Measurements from ENCODE around the gene POLA2. TPM values are rescaled to one million over a fixed set of nuclear protein-coding genes. Genes with fewer than 3 reads are reported as not detected.
"Not testable (repeated sequence)": the region's sequence is repeated elsewhere in the genome, so short reads cannot be mapped to it uniquely, and the experiment has no call there.

Gene POLA2
- total RNA-seq, 2 donors from 2014 or later: 66.8 to 69.9 TPM

DNA sequence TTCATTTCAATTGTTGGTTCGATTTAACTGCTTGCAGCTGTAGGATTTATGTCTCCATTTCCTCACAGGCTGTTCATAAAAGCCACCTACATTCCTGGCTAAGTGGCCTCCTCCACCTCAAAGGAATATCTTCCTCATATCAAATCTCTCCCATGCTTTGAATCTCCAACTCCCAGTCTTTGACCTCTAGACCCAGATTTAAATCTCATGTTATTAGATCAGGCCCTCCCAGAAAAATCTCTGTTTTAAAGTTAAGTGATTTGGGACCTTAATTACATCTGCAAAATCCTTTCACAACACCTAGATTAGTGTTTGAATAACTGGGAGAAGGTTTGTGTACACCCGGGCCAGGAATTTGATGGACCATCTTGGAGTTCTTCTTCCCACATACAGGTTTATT is 33.9 kb upstream of the POLA2 start:
- ATAC-seq (no peak), DNase-seq (ENCODE audit: low spot score in 2 of 2) (no peak)
- no peaks in the 10 kb centered on the region for H3K9me3 Mint-ChIP-seq
- no peaks in the 10 kb centered on the region for H3K36me3 Mint-ChIP-seq
- H3K27ac Mint-ChIP-seq: no peak overlapping the region

DNA sequence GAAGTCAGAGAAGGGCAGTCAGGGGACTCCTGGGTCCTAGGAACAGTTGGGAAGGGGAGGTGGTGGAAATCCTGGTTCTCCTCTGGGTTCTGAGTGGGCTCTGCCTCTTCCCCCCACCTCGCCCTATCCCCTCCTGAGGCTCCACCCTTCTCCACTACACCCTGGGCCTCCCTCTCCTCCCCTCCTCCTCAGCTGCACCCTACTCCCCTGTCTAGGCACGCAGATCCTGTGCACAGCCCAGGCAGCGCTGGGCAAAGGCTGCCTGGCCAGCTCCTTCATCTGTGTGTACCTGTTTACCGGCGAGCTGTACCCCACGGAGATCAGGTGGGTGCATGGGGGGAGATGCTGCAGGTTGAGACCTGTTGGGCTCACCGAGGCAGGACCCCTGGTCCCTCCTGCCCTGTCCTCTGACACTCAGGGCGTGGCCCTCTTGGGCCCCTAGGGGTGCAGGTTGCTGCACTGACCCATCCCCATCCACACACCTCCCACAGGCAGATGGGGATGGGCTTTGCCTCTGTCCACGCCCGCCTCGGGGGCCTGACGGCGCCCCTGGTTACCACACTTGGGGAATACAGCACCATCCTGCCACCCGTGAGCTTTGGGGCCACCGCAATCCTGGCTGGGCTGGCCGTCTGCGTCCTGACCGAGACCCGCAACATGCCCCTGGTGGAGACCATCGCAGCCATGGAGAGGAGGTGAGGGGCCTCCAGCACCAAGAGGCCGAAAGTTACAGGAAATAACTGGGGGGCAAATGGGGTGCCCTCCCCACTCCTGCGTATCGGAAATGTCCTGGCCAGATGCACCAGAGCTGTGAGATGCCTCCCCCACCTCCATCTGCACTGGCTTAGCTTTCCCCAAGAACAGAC is 25.3 kb upstream of the POLA2 start:
- DNase-seq (ENCODE audit: low spot score in 2 of 2) (no peak), ATAC-seq (no peak)
- no peaks in the 10 kb centered on the region for H3K9me3 Mint-ChIP-seq

DNA sequence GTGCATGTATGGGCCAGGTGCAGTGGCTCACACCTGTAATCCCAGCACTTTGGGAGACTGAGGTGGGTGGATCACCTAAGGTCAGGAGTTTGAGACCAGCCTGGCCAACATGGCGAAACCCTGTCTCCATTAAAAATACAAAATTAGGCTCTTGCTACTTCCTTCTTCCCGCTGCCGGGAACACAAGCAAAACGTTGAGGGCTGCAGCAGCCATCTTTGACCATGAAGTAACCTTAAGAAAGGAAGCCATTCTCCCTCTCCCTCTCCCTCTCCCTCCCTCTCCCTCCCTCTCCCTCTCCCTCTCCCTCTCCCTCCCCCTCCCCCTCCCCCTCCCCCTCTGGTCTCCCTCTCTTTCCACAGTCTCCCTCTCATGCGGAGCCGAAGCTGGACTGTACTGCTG is 23.5 kb upstream of the POLA2 start:
- not testable (repeated sequence) for ATAC-seq, H3K27ac Mint-ChIP-seq

More for the DNA sequence above, 25.3 kb upstream of the POLA2 start:
- H3K27ac Mint-ChIP-seq: no peak overlapping the region
- no peaks in the 10 kb centered on the region for H3K36me3 Mint-ChIP-seq

DNA sequence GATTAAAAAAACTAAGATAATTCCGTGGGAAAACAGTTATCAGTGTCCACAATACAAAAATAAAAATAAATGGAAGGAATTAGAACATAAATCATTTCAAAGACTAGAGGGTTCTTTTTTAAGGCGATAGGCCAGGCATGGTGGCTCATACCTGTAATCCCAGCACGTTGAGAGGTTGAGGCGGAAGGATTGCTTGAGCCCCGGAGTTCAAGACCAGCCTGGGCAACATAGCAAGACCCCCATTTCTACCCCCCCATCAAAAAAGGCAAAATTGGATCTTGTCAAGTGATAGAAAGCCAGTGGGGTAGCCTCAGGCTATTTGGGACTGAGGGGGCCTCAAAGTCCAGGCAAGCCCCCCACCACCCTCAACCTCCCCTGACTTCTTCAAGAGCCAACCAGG is 20.6 kb upstream of the POLA2 start:
- Mint-ChIP-seq H3K9me3 (peaks cover 0 to 12% of the 10 kb centered on the region in 2 donors), H3K36me3 (peaks cover 0 to 13% of the 10 kb centered on the region in 2 donors), H3K27ac (no peak overlapping the region)
- DNase-seq (ENCODE audit: low spot score in 2 of 2) (no peak), ATAC-seq (no peak)

More for the DNA sequence above, 23.5 kb upstream of the POLA2 start:
- H3K36me3 Mint-ChIP-seq: peaks cover 0 to 13% of the 10 kb centered on the region in 2 donors
- peaks cover 0 to 12% of the 10 kb centered on the region in 2 donors for H3K9me3 Mint-ChIP-seq
- not testable (repeated sequence) for DNase-seq (ENCODE audit: low spot score in 2 of 2)

DNA sequence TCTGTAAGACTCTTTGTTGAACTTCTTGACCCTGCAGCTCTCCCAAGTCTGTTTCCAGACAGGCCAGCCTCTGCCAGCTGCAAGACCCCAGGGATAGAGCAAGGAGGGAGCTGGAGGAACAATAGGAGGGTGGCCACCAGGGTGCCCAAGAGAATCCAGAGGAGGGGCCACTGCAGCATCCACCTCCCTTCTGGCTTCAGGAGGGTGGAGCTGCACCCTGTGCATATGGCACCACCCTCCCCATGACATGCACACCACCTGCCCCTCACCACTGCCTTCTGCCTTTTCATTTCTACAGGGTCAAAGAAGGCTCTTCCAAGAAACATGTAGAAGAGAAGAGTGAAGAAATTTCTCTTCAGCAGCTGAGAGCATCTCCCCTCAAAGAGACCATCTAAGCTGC is 20.1 kb upstream of the POLA2 start:
- DNase-seq (ENCODE audit: low spot score in 2 of 2) (no peak), ATAC-seq (no peak)
- peaks cover 0 to 12% of the 10 kb centered on the region in 2 donors for H3K9me3 Mint-ChIP-seq
- no peak overlapping the region for H3K27ac Mint-ChIP-seq
- peaks cover 0 to 13% of the 10 kb centered on the region in 2 donors for H3K36me3 Mint-ChIP-seq

DNA sequence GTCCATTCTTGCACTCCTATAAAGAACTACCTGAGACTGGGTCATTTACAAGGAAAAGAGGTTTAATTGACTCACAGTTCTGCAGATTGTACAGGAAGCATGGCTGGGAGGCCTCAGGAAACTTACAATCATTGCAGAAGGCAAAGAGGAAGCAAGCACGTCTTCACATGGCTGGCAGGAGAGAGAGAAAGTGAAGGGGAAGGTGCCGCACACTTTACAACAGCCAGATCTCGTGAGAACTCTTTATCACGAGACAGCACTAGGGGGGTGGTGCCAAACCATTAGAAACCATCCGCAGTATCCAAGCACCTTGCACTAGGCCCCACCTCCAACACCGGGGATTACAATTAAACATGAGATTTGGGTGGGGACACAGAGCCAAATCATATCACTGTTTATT is 19.4 kb upstream of the POLA2 start:
- Mint-ChIP-seq H3K9me3 (peaks cover 0 to 12% of the 10 kb centered on the region in 2 donors), H3K36me3 (peaks cover 0 to 13% of the 10 kb centered on the region in 2 donors), H3K27ac (no peak overlapping the region)
- ATAC-seq: no peak
- DNase-seq (ENCODE audit: low spot score in 2 of 2): no peak

DNA sequence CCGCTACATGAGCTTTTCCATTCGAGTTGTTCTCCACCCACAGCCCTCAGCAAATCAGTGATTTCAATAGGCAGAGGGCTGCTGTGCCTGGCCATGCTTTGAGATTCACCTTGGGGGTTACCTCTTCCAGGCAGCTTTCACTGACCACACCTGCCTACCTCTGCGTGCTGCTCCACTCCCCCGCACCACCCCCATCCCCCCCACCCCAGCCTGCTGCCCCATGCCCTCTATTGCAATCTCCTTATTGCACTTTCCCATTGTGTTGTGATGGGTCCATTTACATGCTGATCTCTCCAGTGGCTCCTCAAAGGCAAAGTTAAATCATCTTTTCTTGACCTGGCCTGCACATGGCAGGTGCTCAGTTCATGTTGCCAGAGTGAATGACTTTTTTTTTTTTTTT is 18.0 kb upstream of the POLA2 start:
- H3K9me3 Mint-ChIP-seq: peaks cover 0 to 12% of the 10 kb centered on the region in 2 donors
- H3K36me3 Mint-ChIP-seq: peaks cover 0 to 13% of the 10 kb centered on the region in 2 donors
- no peak overlapping the region for H3K27ac Mint-ChIP-seq
- DNase-seq (ENCODE audit: low spot score in 2 of 2): no peak
- ATAC-seq: no peak

DNA sequence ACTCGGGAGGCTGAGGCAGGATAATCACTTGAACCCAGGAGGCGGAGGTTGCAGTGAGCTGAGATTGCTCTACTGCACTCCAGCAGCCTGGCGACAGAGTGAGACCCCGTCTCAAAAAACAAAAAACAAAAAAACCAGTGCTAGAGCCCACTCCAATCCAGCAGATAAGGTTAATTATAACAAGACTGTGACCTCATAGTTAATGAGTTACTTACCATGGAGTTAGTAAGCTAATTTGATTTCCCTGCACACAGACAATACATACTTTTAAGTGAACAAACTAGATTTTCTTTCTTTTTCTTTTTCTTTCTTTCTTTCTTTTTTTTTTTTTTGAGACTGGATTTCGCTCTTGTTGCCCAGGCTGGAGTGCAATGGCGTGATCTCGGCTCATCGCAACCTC is 16.7 kb upstream of the POLA2 start:
- not testable (repeated sequence) for ATAC-seq; DNase-seq (ENCODE audit: low spot score in 2 of 2); H3K27ac Mint-ChIP-seq
- peaks cover 0 to 13% of the 10 kb centered on the region in 2 donors for H3K36me3 Mint-ChIP-seq
- peaks cover 0 to 12% of the 10 kb centered on the region in 2 donors for H3K9me3 Mint-ChIP-seq

DNA sequence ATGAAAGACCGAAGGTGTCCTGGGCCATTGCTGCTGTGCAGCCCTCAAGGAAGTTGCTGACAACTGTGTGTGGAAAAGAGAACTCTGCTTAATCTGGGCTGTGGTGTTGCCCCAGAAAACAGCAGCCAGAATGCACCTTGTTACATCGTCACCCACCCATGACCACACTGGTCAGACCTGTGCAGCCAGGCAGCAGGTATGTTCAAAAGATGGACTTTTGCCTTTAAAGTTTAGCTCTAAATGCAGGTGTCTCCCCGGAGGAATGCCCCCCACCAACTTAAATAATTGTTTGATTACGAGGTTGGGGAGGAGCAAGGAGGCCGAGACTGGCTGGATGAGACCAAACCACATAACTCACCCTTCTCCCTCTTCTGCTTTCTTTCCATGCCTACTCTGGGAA is 15.3 kb upstream of the POLA2 start:
- DNase-seq (ENCODE audit: low spot score in 2 of 2) (no peak), ATAC-seq (no peak)
- Mint-ChIP-seq H3K36me3 (peaks cover 0 to 13% of the 10 kb centered on the region in 2 donors), H3K27ac (no peak overlapping the region), H3K9me3 (peaks cover 0 to 12% of the 10 kb centered on the region in 2 donors)

DNA sequence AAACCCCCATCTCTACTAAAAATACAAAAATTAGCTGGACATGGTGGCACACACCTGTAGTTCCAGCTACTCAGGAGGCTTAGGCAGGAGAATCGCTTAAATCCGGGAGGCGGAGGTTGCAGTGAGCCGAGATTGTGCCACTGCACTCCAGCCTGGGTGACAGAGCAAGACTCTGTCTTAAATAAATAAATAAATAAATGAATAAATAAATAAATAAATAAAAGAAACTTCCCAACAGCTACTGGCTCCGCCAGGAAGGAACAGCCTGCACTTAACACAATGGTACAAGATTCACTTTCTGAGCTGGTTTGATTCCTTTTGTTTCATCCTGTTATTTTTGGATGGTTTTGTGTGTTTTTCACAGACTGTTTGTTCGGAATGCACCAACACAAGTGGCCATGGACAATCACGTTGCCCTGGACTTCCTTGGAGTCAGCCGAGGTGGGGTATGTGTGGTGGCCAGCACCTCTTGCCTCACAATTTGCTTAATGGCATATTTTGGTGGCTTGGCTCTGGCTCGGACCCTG is 13.5 kb upstream of the POLA2 start:
- not testable (repeated sequence) for H3K27ac Mint-ChIP-seq; ATAC-seq; H3K36me3 Mint-ChIP-seq; DNase-seq (ENCODE audit: low spot score in 2 of 2); H3K9me3 Mint-ChIP-seq

DNA sequence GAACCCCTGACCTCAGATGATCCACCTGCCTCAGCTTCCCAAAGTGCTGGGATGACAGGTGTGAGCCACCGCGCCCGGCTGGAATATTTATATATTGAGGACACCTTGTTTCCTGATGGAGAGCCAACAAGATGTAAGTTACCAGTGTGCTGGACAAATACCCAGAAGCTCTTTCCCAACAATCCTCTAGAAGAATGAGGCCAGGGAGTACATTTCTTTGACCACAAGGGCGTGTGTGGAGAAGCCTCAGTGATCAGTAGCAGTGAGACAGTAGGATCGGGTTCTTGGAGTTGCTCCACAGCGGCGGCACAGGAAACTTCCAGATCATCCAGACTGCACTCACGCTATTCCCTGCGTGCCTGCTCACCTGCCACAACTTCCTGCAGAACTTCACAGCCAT is 10.3 kb upstream of the POLA2 start:
- Mint-ChIP-seq H3K27ac (no peak overlapping the region), H3K36me3 (no peaks in the 10 kb centered on the region), H3K9me3 (no peaks in the 10 kb centered on the region)
- ATAC-seq (no peak), DNase-seq (ENCODE audit: low spot score in 2 of 2) (no peak)

DNA sequence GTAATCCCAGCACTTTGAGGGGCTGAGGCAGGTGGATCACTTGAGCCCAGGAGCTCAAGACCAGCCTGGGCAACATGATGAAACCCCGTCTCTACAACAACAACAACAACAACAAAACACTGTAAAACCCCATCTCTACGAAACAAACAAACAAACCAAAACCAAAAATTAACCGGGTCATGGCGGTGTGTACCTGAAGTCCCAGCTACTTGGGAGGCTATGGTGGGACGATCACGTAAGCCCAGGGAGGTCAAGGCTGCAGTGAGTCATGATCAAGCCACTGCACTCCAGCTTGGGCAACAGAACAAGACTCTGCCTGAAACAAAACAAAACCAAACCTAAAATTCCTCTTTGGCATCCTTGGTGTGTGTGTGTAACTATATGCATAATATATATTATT is 7.0 kb upstream of the POLA2 start:
- ATAC-seq (no peak), DNase-seq (ENCODE audit: low spot score in 2 of 2) (no peak)
- H3K36me3 Mint-ChIP-seq: no peaks in the 10 kb centered on the region
- H3K27ac Mint-ChIP-seq: no peak overlapping the region
- H3K9me3 Mint-ChIP-seq: no peaks in the 10 kb centered on the region

DNA sequence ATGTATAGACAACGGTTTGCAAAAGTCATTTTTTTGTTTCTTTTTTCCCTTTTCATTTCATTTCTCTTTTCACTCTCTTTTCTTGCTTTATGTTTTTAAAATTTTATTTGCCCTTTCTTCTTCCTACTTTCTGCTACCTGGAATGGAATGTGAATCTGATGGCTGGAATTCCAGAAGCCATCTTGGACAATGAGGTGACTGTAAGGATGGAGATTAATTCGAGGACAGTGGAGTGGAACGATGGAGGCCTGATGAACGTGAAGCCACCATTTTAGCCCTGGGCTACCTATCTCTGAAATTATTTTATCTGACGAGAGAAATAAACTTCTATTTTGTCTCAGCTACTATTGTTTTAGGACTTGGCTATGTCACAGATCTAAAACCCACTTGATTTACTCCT is 2.8 kb upstream of the POLA2 start:
- ATAC-seq (no peak), DNase-seq (ENCODE audit: low spot score in 2 of 2) (no peak)
- Mint-ChIP-seq H3K27ac (no peak overlapping the region), H3K36me3 (peaks cover 11 to 15% of the 10 kb centered on the region in 2 donors), H3K9me3 (no peaks in the 10 kb centered on the region)

DNA sequence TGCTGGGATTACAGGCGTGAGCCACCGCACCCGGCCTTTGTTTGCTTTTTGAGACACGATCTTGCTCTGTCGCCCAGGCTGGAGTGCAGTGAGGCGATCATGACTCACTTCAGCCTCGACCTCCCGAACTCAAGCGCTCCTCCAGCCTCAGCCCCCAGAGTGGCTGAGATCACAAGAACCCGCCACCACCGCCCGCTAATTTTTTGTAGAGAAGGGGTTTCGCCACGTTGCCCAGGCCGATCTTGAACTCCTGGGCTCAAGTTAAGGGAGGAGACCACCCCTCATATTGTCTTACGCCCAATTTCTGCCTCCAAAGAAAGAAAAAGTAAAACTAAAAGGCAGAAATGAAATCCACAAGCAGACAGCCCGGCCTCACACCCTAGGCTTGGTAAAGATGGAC is 1.5 kb upstream of the POLA2 start:
- H3K36me3 Mint-ChIP-seq: peaks cover 20 to 23% of the 10 kb centered on the region in 2 donors
- peak overlapping the region; percentile 14 to 95 for H3K27ac Mint-ChIP-seq
- ATAC-seq (no peak), DNase-seq (ENCODE audit: low spot score in 2 of 2) (no peak)
- H3K9me3 Mint-ChIP-seq: no peaks in the 10 kb centered on the region

DNA sequence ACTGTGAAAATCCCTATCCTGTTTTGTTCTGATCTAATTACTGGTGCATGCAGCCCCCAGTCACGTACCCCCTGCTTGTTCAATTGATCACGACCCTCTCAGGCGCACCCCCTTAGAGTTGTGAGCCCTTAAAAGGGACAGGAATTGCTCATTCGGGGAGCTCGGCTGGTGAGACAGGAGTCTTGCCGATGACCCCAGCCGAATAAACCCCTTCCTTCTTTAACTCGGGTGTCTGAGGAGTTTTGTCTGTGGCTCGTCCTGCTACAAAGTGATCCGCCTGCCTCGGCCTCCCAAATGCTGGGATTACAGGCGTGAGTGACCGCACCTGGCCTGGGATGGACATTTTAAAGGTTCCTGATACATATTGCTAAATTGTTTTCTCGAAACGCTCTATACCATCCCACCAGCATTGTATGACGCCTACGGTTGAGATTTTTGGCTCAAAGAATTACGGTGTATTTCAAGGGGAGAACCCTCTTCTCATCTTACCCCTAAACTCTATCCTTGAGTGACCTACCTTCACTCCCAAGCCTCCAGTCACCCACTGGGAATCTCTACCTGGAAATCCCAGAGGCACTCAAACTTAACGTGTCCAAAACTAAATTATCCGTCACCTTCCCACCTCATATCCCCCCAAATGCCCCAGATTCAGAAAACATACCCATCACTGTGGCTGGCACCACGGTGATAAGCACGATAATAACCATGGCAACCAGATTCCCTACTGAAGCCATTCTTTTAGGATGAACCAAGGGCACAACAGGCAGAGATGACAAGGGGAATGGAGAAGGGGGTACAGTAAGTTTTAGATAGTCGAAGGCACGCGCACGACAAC is 789 bp upstream of the POLA2 start:
- ATAC-seq: no peak
- Mint-ChIP-seq H3K9me3 (no peaks in the 10 kb centered on the region), H3K36me3 (peaks cover 20 to 24% of the 10 kb centered on the region in 2 donors), H3K27ac (peak overlapping the region; percentile 95 to 96)
- DNase-seq (ENCODE audit: low spot score in 2 of 2): no peak

DNA sequence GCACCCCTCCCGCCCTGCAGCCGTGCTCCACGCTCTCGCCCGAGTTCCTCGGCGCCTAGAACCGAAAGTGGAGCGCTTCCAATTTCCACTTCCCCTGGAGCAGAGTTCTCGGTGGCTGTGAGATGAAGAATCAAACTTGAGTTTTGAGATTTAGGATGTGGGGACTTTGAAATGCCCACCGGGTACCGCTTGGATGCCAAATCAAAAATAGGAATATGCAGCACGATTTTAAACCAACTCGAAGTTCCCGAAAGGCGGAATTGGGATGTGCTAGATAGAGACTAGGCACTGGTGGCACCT is 569 bp downstream of the POLA2 start:
- Mint-ChIP-seq H3K36me3 (peaks cover 20 to 24% of the 10 kb centered on the region in 2 donors), H3K9me3 (no peaks in the 10 kb centered on the region), H3K27ac (peak overlapping the region; percentile 95 to 96)
- ATAC-seq (no peak), DNase-seq (ENCODE audit: low spot score in 2 of 2) (no peak)

DNA sequence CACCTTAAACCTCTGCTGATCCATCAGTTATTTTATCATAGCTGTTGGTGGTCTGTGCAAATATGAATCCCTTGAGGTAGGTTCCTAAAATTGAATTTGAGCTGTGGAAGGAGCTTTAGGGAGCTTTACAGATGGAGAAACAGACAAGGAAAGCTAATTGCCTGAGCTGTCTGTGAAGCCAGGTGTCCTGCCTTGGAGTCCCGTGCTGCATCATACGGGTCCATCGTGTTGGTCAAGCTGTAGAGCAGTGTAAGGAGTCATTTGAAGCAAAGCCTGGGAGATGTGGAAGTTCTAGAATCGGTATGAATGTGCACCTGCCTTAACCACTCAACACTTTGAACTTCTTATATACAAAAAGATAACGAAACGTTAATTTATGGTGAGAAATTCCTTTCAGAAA is 1.0 kb downstream of the POLA2 start:
- DNase-seq (ENCODE audit: low spot score in 2 of 2) (no peak), ATAC-seq (peak in 1 of 2 donors; percentile 54)
- no peaks in the 10 kb centered on the region for H3K9me3 Mint-ChIP-seq
- H3K27ac Mint-ChIP-seq: peak overlapping the region; percentile 95 to 96
- peaks cover 20 to 24% of the 10 kb centered on the region in 2 donors for H3K36me3 Mint-ChIP-seq

Measured in activated naive CD4-positive, alpha-beta T cell treated with anti-CD3 and anti-CD28 coated beads, Interleukin-2, amount 50 U/mL, for 72 hours (primary cell).